Prostate gland (tissue), 2 donors: ENCODE results near the gene FOXJ1.

ENCODE experiments used
- POLR2A ChIP-seq: fragments of 450-650 bp; IDR thresholded peaks from one replicate; pipeline ENCODE4 v1.6.1; 2016; ENCODE audit warnings: antibody characterized with exemption, mild to moderate bottlenecking
- POLR2AphosphoS5 ChIP-seq: sonication (generic); formaldehyde crosslinking; IDR thresholded peaks from one replicate; pipeline ENCODE4 v1.6.1; 2017; ENCODE audit warnings: antibody characterized with exemption
- TF ChIP-seq, protein P1 (sequence below), 4 experiments: fragments of 200-600 bp in 2 of 4; fragments of 450-650 bp in 2 of 4; sonication (generic) in 2 of 4; IDR thresholded peaks; 1 replicate in 3 of 4; 2 replicates in 1 of 4; pipeline ENCODE4 v1.5.1; 2016 to 2019; ENCODE audit warnings: antibody characterized with exemption in 4 of 4, mild to moderate bottlenecking in 2 of 4, moderate library complexity in 2 of 4

DNA sequence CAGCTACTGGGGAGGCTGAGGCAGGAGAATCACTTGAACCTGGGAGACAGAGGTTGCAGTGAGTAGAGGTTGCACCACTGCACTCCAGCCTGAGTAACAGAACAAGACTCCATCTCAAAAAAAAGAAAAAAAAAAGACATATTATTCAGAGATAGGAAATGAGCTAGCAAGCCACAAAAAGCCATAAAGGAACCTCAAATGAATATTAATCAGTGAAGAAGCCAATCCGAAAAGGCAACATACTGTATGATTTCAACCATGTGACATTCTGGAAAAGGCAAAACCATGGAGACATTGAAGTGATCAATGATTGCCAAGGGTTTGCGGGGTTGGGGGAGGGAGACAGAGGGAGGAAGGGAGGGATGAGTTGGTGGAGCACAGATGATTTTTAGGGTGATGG, 29.1 kb downstream of the FOXJ1 start:
- TF ChIP-seq, protein P1, sequence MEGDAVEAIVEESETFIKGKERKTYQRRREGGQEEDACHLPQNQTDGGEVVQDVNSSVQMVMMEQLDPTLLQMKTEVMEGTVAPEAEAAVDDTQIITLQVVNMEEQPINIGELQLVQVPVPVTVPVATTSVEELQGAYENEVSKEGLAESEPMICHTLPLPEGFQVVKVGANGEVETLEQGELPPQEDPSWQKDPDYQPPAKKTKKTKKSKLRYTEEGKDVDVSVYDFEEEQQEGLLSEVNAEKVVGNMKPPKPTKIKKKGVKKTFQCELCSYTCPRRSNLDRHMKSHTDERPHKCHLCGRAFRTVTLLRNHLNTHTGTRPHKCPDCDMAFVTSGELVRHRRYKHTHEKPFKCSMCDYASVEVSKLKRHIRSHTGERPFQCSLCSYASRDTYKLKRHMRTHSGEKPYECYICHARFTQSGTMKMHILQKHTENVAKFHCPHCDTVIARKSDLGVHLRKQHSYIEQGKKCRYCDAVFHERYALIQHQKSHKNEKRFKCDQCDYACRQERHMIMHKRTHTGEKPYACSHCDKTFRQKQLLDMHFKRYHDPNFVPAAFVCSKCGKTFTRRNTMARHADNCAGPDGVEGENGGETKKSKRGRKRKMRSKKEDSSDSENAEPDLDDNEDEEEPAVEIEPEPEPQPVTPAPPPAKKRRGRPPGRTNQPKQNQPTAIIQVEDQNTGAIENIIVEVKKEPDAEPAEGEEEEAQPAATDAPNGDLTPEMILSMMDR (IDR thresholded peaks at IDR 0.05) = no peak
- TF ChIP-seq POLR2AphosphoS5 (no peak), POLR2A (no peak)
